K562 (cell line): ENCODE measurements around the gene TIMP2. TPM values are rescaled to one million over a fixed set of nuclear protein-coding genes. Genes with fewer than 3 reads are reported as not detected.

Experiments
- ATAC-seq: fragments of 200-7000 bp; cut with Tn5 transposase; 3 replicates; pipeline ENCODE4 v1.9.1; 2020; ENCODE audit warnings: moderate library complexity
- BruUV-seq: library from RNA; stranded (reverse); fragments of 400-500 nt; replicated peaks from 2 replicates; lab custom pipeline; 2021; lab: Mats Ljungman, UMichigan
- CTCF ChIA-PET: fragments of 300-600 bp; formaldehyde crosslinking; extraction: SDS; loops from one replicate; lab custom pipeline; 2021; ENCODE audit warnings: low intra/inter-chr PET ratio; lab: Yijun Ruan, JAX
- POLR2A ChIA-PET: fragments of 300-600, 350-650 bp; sonication (Branson Sonifier 250); formaldehyde crosslinking; extraction: SDS; loops from one replicate; lab custom pipeline; 2021; ENCODE audit warnings: antibody characterized with exemption, inconsistent platforms; lab: Yijun Ruan, JAX
- DNase-seq, 4 experiments: peaks; one replicate each; pipeline versions ENCODE4 v3.0.0 to v3.0.0-alpha.2; 2011 to 2018; ENCODE audit warnings: low spot score in 3 of 4, mixed read lengths in 3 of 4; ENCODE audit errors: extremely low read depth in 1 of 4
- FAIRE-seq: peaks from 2 replicates; lab custom pipeline; 2011; peaks lifted over from hg19 to GRCh38; lab: Jason Lieb, UNC
- H2AFZ ChIP-seq: 2 replicates; pipeline ENCODE4 v1.6.0; 2011; ENCODE audit warnings: low read depth, low read length, control low read depth, inconsistent platforms
- H3K27ac ChIP-seq: fragments of 200-600 bp; 3 replicates; pipeline ENCODE4 v1.8.0; 2011; ENCODE audit warnings: low read depth, mild to moderate bottlenecking, control low read depth, inconsistent platforms, low read length, moderate library complexity, mixed read lengths; ENCODE audit errors: extremely low read depth
- H3K27me3 ChIP-seq, 2 experiments: fragments of 300-600 bp in 1 of 2; 2 replicates in 1 of 2; 3 replicates in 1 of 2; pipeline versions ENCODE4 v1.6.0 to v1.8.0; 2011; ENCODE audit warnings: inconsistent platforms in 2 of 2, low read length in 2 of 2, mild to moderate bottlenecking in 1 of 2, mixed read lengths in 1 of 2, moderate library complexity in 1 of 2; ENCODE audit not compliant: control insufficient read depth in 2 of 2, insufficient read depth in 2 of 2
- H3K36me3 ChIP-seq: fragments of 300-600 bp; 3 replicates; pipeline ENCODE4 v1.8.0; 2011; ENCODE audit warnings: mild to moderate bottlenecking, low read length, inconsistent platforms; ENCODE audit not compliant: control insufficient read depth, insufficient read depth
- H3K4me1 ChIP-seq, 2 experiments: fragments of 200-600 bp in 1 of 2; replicated peaks in 1 of 2; 2 replicates in 1 of 2; 3 replicates in 1 of 2; pipeline versions ENCODE4 v1.5.1 to v1.8.0; 2011; ENCODE audit warnings: inconsistent platforms in 2 of 2, low read length in 2 of 2, mild to moderate bottlenecking in 1 of 2, mixed read lengths in 1 of 2, moderate library complexity in 1 of 2; ENCODE audit not compliant: control insufficient read depth in 2 of 2, insufficient read depth in 2 of 2
- H3K4me2 ChIP-seq: 2 replicates; pipeline ENCODE4 v1.6.1; 2011; ENCODE audit warnings: low read length, control low read depth, inconsistent platforms, mixed read lengths; ENCODE audit not compliant: insufficient read depth
- H3K4me3 ChIP-seq: fragments of 200-600 bp; sonication (generic), shearing (Covaris generic); 2 replicates; pipeline ENCODE4 v1.5.1; 2016; ENCODE audit warnings: control low read depth, inconsistent platforms
- H3K79me2 ChIP-seq: fragments of 200-600 bp; 3 replicates; pipeline ENCODE4 v1.8.0; 2011; ENCODE audit warnings: low read length, inconsistent platforms; ENCODE audit not compliant: control insufficient read depth, insufficient read depth
- H3K9ac ChIP-seq, 2 experiments: 2 replicates each; pipeline versions ENCODE4 v1.6.0 to v1.6.1; 2011; ENCODE audit warnings: low read depth in 2 of 2, low read length in 2 of 2, control low read depth in 1 of 2, inconsistent platforms in 1 of 2, mild to moderate bottlenecking in 1 of 2, mixed read lengths in 1 of 2; ENCODE audit not compliant: insufficient read depth in 1 of 2
- H3K9me1 ChIP-seq: one replicate; pipeline ENCODE4 v1.6.0; 2011; ENCODE audit warnings: inconsistent platforms, mild to moderate bottlenecking, low read length, moderate library complexity; ENCODE audit not compliant: control insufficient read depth, insufficient read depth
- H3K9me3 ChIP-seq: replicated peaks from 2 replicates; pipeline ENCODE4 v1.5.1; 2011; ENCODE audit warnings: low read depth, low read length, inconsistent platforms; ENCODE audit not compliant: control insufficient read depth, insufficient read depth
- H4K20me1 ChIP-seq: replicated peaks from 2 replicates; pipeline ENCODE4 v1.6.1; 2011; ENCODE audit warnings: low read length, inconsistent platforms, mixed read lengths; ENCODE audit not compliant: control insufficient read depth, insufficient read depth
- EZH2 ChIP-seq: IDR thresholded peaks from 2 replicates; pipeline ENCODE4 v1.6.1; 2012; ENCODE audit warnings: low read depth, mild to moderate bottlenecking, inconsistent platforms, low read length, borderline replicate concordance
- HMGN3 ChIP-seq: IDR thresholded peaks from 2 replicates; pipeline ENCODE4 v1.6.1; 2011; ENCODE audit warnings: borderline replicate concordance, low read depth, mild to moderate bottlenecking, mixed read lengths, low read length; ENCODE audit not compliant: insufficient read length; ENCODE audit errors: extremely low read depth
- MYNN ChIP-seq, 2 experiments: sonication (generic); formaldehyde crosslinking in 1 of 2; IDR thresholded peaks; 2 replicates each; pipeline versions ENCODE4 v1.5.0 to v1.6.1; 2016 to 2020; ENCODE audit warnings: antibody characterized with exemption in 1 of 2, missing genetic modification reagents in 1 of 2
- POLR2G ChIP-seq: fragments of 200-400 bp; formaldehyde crosslinking; IDR thresholded peaks from 2 replicates; pipeline ENCODE4 v1.6.1; 2017; ENCODE audit warnings: low read depth, mild to moderate bottlenecking, antibody characterized with exemption, low read length, moderate library complexity
- RB1 ChIP-seq: fragments of 450-650 bp; IDR thresholded peaks from 2 replicates; pipeline ENCODE4 v1.6.1; 2017; ENCODE audit warnings: low read depth, mild to moderate bottlenecking
- RBFOX2 ChIP-seq: fragments of 200-400 bp; formaldehyde crosslinking; IDR thresholded peaks from 2 replicates; pipeline ENCODE4 v1.6.1; 2017; ENCODE audit warnings: low read depth, mild to moderate bottlenecking, low read length, moderate library complexity
- RCOR1 ChIP-seq, 2 experiments: IDR thresholded peaks; 2 replicates each; pipeline ENCODE4 v1.6.1; 2012; ENCODE audit warnings: low read depth in 2 of 2, low read length in 2 of 2, borderline replicate concordance in 1 of 2, improper control_type of control experiment in 1 of 2
- TAF9B ChIP-seq: fragments of 450-650 bp; IDR thresholded peaks from 2 replicates; pipeline ENCODE4 v1.6.1; 2018; ENCODE audit warnings: mild to moderate bottlenecking; ENCODE audit not compliant: partially characterized antibody
- ZNF41 ChIP-seq: fragments of 250-450 bp; sonication (Bioruptor Pico); conservative IDR thresholded peaks from 2 replicates; pipeline ENCODE4 v1.4.0; 2020; ENCODE audit warnings: mild to moderate bottlenecking
- WGBS: fragments of 100-300 bp; shearing (Covaris generic); methylation state at CpG from one replicate; pipeline ENCODE4 v1.1.6; 2016; ENCODE audit warnings: low coverage, mixed read lengths; ENCODE audit not compliant: insufficient coverage; ENCODE audit errors: missing lambda C conversion rate; 5-methylcytosine and 5-hydroxymethylcytosine counted together
- in situ Hi-C: fragments of 300-500 bp; cut with MboI; formaldehyde crosslinking; loops from 4 replicates; pipeline ENCODE4 v1.15.0; 2018; ENCODE audit warnings: inconsistent platforms, mixed read lengths
- intact Hi-C: fragments of 100-400 bp; cut with micrococcal nuclease; formaldehyde crosslinking; loops from 2 replicates; pipeline ENCODE4 v1.14.2; 2022
- polyA plus RNA-seq, 8 experiments: library from polyadenylated mRNA; depleted of rRNA in 4 of 8; stranded (reverse) in 5 of 8; unstranded in 3 of 8; fragments of >200 nt; fragmentation: Nextera tagmentation in 2 of 8; fragmentation: Illumina TruSeq in 1 of 8; extraction: Ambion mirVana in 2 of 8; extraction: Trizol in 1 of 8; gene quantifications; 2 replicates each; pipeline versions ENCODE4 v1.2.1 to v1.2.3, GENCODE V29; 2011 to 2014; ENCODE audit warnings: inconsistent platforms in 1 of 8, missing spikeins in 1 of 8
- total RNA-seq, 7 experiments: library from RNA; depleted of rRNA in 6 of 7; stranded (reverse); fragments of >200 nt in 6 of 7; fragmentation: Illumina TruSeq in 2 of 7; extraction: Trizol in 2 of 7; gene quantifications; 2 replicates each; pipeline versions ENCODE4 v1.2.1 to v1.2.3, GENCODE V29; 2011 to 2021; ENCODE audit warnings: low replicate concordance in 1 of 7
- TF ChIP-seq, protein P1 (sequence below): sonication (generic); formaldehyde crosslinking; IDR thresholded peaks from 2 replicates; pipeline ENCODE4 v1.8.1; 2023; ENCODE audit warnings: mild to moderate bottlenecking, missing genetic modification reagents

The TIMP2 gene
- total and polyA plus RNA-seq, 9 of the 15 experiments (the other 6 are each of a cell fraction or from before 2014, with no cell fraction given): 0.55 TPM; not detected in 8

DNA sequence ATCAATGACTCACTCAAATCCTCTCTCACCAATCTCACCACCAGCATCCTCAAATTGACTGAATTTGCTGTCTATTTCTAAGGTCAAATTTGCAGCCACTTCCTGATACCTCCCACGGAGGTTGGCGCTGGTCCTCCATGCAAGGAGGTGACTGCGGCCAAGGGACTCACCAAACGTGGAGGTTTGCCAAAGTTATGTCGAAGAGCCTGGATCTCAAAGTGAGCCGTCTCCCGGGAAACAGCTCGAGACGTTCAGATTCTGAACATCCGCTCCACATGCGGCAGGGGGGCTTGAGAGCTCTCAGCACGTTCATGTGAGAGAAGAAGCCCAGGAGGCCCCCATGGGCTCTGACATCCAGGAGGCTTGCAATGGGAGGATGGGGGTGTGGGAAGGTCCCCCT is 31.9 kb upstream of the TIMP2 start:
- WGBS: 9% methylated on average over 12 of the region's 12 CpGs
- ChIA-PET CTCF (no interaction called here), POLR2A (interaction anchor here (0.5 kb wide), 1 partner anchor 56 kb away, joined by 4 read pairs; no protein-coding TSS in a partner anchor)
- Histone ChIP-seq H3K4me1 (peaks cover 7 to 8% of the 10 kb centered on the region in 2 experiments; a peak in 4 of 5 replicates), H3K27ac (no peak overlapping the region), H3K9me1 (no peaks in the 10 kb centered on the region), H3K4me3 (no peak overlapping the region), H2AFZ (no peak overlapping the region), H3K79me2 (no peaks in the 10 kb centered on the region), H3K9me3 (no peaks in the 10 kb centered on the region), H4K20me1 (peaks cover 16% of the 10 kb centered on the region), H3K9ac (no peak overlapping the region), H3K4me2 (no peak overlapping the region), H3K36me3 (no peaks in the 10 kb centered on the region), H3K27me3 (peaks cover 49 to 92% of the 10 kb centered on the region in 2 experiments)
- in situ Hi-C loops: no loop called here
- BruUV-seq: no TSS peak
- intact Hi-C loops: no loop called here
- TF ChIP-seq, protein P1, sequence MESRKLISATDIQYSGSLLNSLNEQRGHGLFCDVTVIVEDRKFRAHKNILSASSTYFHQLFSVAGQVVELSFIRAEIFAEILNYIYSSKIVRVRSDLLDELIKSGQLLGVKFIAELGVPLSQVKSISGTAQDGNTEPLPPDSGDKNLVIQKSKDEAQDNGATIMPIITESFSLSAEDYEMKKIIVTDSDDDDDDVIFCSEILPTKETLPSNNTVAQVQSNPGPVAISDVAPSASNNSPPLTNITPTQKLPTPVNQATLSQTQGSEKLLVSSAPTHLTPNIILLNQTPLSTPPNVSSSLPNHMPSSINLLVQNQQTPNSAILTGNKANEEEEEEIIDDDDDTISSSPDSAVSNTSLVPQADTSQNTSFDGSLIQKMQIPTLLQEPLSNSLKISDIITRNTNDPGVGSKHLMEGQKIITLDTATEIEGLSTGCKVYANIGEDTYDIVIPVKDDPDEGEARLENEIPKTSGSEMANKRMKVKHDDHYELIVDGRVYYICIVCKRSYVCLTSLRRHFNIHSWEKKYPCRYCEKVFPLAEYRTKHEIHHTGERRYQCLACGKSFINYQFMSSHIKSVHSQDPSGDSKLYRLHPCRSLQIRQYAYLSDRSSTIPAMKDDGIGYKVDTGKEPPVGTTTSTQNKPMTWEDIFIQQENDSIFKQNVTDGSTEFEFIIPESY: no peak
- TF ChIP-seq EZH2 (0 out of 2 replicates have a peak, but pooled peaks have one; percentile 48), RB1 (no peak)
- DNase-seq: no peak
- FAIRE-seq: no peak
- ATAC-seq: no peak

DNA sequence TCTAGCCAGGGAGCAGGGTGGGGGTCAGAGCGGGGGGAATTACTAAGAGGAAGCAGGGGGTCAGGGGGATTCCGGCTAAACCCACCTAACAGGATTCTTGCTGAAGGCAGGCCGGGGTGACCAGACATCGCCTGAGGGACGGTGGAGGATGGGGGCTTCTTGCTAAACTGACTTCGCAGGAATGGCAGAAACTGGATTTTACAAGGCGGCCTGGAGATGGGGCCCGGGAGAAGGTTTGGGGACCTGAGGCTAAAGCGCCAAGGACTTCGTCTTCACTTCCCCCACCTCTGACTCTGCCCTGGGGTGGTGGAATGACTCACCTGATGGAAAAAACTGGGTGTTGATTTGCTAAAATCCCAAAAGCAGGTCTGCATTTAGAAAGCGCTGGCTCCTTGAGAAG is 31.1 kb upstream of the TIMP2 start:
- WGBS: 9% methylated on average over 8 of the region's 11 CpGs
- Histone ChIP-seq H3K27me3 (peaks cover 53 to 92% of the 10 kb centered on the region in 2 experiments), H3K9me1 (no peaks in the 10 kb centered on the region), H3K4me1 (peaks cover 7 to 8% of the 10 kb centered on the region in 2 experiments; a peak in 4 of 5 replicates), H3K27ac (no peak overlapping the region), H4K20me1 (peaks cover 16% of the 10 kb centered on the region), H3K79me2 (no peaks in the 10 kb centered on the region), H3K9ac (no peak overlapping the region), H3K4me2 (no peak overlapping the region), H3K4me3 (no peak overlapping the region), H3K36me3 (no peaks in the 10 kb centered on the region), H3K9me3 (no peaks in the 10 kb centered on the region), H2AFZ (no peak overlapping the region)
- in situ Hi-C loops (no loop called here), intact Hi-C loops (no loop called here)
- BruUV-seq: no TSS peak
- ChIA-PET POLR2A (no interaction called here), CTCF (no interaction called here)
- ATAC-seq (no peak), FAIRE-seq (no peak), DNase-seq (no peak)
- TF ChIP-seq RBFOX2 (no peak), MYNN (IDR thresholded peaks at IDR 0.05) (no peak), MYNN (CRISPR knock-in tag; IDR thresholded peaks at IDR 0.05) (no peak), TAF9B (no peak), HMGN3 (no peak), RCOR1 (IDR thresholded peaks at IDR 0.05; ENCODE audit: borderline replicate concordance in 1 of 2, low read depth in 2 of 2, low read length in 2 of 2) (no peak), ZNF41 (no peak), POLR2G (no peak)
